ENCODE data around the gene LAMTOR4.

LAMTOR4 gene

DNA sequence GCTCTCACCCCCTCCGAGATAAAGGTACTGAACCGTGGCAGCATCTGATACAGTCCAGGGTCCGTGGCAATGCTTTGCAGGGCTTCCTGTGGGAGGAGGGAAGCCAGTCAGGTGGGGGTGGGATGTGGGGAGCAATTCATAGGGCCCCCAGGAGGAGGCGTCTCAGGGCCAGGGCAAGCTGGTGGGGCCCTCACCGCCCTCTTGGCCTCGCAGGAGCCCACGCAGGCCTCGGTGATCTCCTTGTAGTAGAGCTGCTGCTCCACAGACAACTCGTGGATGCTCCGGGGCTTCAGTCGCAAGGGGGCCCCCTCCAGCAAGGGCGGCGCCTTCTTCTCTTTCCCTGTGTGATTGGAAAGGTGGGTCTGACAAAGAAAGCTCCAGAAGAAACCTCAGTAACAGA is 36.8 kb upstream of the LAMTOR4 start:
- TF ChIP-seq CTCF (IDR thresholded peaks at IDR 0.05; ENCODE audit: unreplicated experiment in 3 of 3): no peak
- H3K9me3 Mint-ChIP-seq: no peaks in the 10 kb centered on the region
- no peaks in the 10 kb centered on the region for H3K4me1 Mint-ChIP-seq
- H3K36me3 Mint-ChIP-seq (ENCODE audit: low read depth): peaks cover 54% of the 10 kb centered on the region
- no peak overlapping the region for H3K4me3 Mint-ChIP-seq
- no peak overlapping the region for H3K27ac Mint-ChIP-seq
- no peaks in the 10 kb centered on the region for H3K27me3 Mint-ChIP-seq (ENCODE audit: low read depth)

- no peak overlapping the region for H3K27ac Mint-ChIP-seq
- H3K4me1 Mint-ChIP-seq: peaks cover 12% of the 10 kb centered on the region
- H3K27me3 Mint-ChIP-seq (ENCODE audit: low read depth): no peaks in the 10 kb centered on the region
- peaks cover 35% of the 10 kb centered on the region for H3K36me3 Mint-ChIP-seq (ENCODE audit: low read depth)
- no peak overlapping the region for H3K4me3 Mint-ChIP-seq
- no peak for TF ChIP-seq CTCF (IDR thresholded peaks at IDR 0.05; ENCODE audit: unreplicated experiment in 3 of 3)
- no peaks in the 10 kb centered on the region for H3K9me3 Mint-ChIP-seq
Measured at GRCh38 chr7:100115026-100115425, 33.7 kb upstream of the LAMTOR4 start.

DNA sequence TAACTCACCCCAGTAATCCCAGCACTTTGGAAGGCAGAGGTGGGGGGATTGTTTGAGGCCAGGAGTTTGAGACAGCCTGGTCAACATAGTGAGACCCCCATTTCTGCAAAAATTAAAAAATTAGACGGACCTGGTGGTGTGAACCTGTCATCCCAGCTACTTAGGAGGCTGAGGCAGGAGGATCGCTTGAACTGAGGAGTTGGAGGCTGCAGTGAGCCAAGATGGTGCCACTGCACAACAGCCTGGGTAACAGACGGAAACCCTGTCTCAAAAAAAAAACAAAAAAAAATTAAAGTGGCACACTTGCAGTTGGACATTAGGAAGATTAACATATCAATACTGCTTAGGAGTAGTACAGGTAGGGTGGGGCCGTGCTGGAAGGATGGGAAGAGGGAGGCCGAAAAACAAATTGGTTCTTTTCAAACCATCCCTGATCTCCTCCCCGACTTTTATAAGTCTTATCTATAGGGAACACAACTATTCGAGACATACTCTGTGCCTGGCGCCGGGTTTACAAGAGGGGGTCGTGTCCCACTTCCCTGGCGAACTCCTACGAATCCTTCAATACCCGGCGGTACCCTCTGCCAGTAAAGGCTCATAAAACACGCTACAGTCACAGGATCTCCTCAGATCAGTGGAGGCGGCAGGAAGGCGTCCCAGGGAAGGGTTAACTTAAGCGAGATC is 30.2 kb upstream of the LAMTOR4 start:
- Mint-ChIP-seq H3K27me3 (ENCODE audit: low read depth) (no peaks in the 10 kb centered on the region), H3K36me3 (ENCODE audit: low read depth) (peaks cover 13% of the 10 kb centered on the region), H3K27ac (peak overlapping the region; percentile 99 to 100 (median 100)), H3K4me1 (peaks cover 20% of the 10 kb centered on the region), H3K4me3 (peak overlapping the region; percentile 93 to 99 (median 96)), H3K9me3 (no peaks in the 10 kb centered on the region)
- no peak for TF ChIP-seq CTCF (IDR thresholded peaks at IDR 0.05; ENCODE audit: unreplicated experiment in 3 of 3)

GRCh38 chr7:100119072-100119969 is 29.4 kb upstream of the LAMTOR4 start, which contains the start of the genes CNPY4 and TAF6:
Gene CNPY4 (plus strand): TSS chr7:100119634. CDS start chr7:100119745, 111 bp downstream.
Gene TAF6 (minus strand): TSS chr7:100119358. CDS start chr7:100114209, 5,149 bp downstream.
- Mint-ChIP-seq H3K4me1 (peaks cover 20% of the 10 kb centered on the region), H3K9me3 (no peaks in the 10 kb centered on the region), H3K27ac (peak within 1 kb of the TSS; percentile 99 to 100 (median 100)), H3K36me3 (ENCODE audit: low read depth) (peaks cover 14% of the 10 kb centered on the region), H3K4me3 (peak within 1 kb of the TSS; percentile 93 to 99 (median 96)), H3K27me3 (ENCODE audit: low read depth) (no peaks in the 10 kb centered on the region)
- no peak for TF ChIP-seq CTCF (IDR thresholded peaks at IDR 0.05; ENCODE audit: unreplicated experiment in 3 of 3)

DNA sequence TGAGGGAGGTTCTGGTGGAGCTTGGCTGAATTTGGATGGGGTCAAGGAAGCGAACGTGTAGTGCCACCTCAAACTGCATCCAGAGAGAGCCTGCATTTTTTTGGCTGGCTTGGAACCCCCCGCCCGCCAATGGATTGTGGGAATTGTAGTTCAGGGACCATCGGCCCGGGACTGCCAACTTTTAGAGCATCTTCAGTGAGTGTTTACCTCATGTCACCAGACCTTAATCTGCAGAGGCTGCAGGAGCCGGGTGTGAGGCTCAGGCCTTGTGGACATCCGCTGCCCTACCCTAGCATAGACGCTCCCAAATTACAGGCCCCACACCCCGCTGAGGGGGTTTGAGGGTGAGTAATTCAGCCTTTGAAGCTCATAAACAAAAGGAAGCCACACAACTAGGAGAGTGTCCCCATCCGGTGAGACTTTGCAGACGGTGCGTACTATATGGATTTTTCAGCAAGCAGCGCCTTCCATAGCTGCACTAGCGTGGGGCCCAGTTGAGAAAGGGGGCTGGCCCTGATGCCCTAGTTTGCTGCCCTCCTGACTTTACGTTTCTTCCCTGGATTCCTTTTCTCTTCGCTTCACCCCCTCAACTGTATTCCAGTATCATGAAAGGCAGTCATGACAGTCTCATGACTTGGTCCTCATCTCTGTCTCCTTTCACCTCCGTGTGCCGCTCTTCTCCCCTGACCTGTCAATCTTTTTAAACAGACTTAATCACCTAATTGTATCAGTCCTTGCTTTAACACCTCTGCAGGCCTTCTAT is 28.6 kb upstream of the LAMTOR4 start:
- H3K36me3 Mint-ChIP-seq (ENCODE audit: low read depth): peaks cover 18% of the 10 kb centered on the region
- TF ChIP-seq CTCF (IDR thresholded peaks at IDR 0.05; ENCODE audit: unreplicated experiment in 3 of 3): no peak
- peak overlapping the region; percentile 93 to 99 (median 96) for H3K4me3 Mint-ChIP-seq
- no peaks in the 10 kb centered on the region for H3K27me3 Mint-ChIP-seq (ENCODE audit: low read depth)
- no peaks in the 10 kb centered on the region for H3K9me3 Mint-ChIP-seq
- peaks cover 20% of the 10 kb centered on the region for H3K4me1 Mint-ChIP-seq
- peak overlapping the region; percentile 99 to 100 (median 100) for H3K27ac Mint-ChIP-seq

All from nephron (organoid).